CD4-positive, alpha-beta T cell treated with Interleukin-12 subunit alpha and Interleukin-12 subunit beta, for 1 hour (primary cell): ENCODE results near the gene RCOR1.
"Not testable (repeated sequence)": the region's sequence is repeated elsewhere in the genome, so short reads cannot be mapped to it uniquely, and the experiment has no call there.

ENCODE experiments used
- DNase-seq: peaks from one replicate; pipeline ENCODE4 v3.0.0-alpha.2; 2020

Gene RCOR1

GRCh38 chr14:102571478-102572042, 20.9 kb upstream of the RCOR1 start:
- DNase-seq, result no peak

- not testable (repeated sequence) for DNase-seq
Measured at GRCh38 chr14:102573161-102573560, 19.3 kb upstream of the RCOR1 start.

- DNase-seq, result no peak
Measured at GRCh38 chr14:102573591-102574046, 18.8 kb upstream of the RCOR1 start.

- DNase-seq, result no peak
Measured at GRCh38 chr14:102574281-102575159, 17.9 kb upstream of the RCOR1 start.

GRCh38 chr14:102575160-102575845, 17.1 kb upstream of the RCOR1 start:
- no peak for DNase-seq

- DNase-seq, result not testable (repeated sequence)
Measured at GRCh38 chr14:102575846-102576428, 16.5 kb upstream of the RCOR1 start.

GRCh38 chr14:102578821-102579220, 13.6 kb upstream of the RCOR1 start:
- no peak for DNase-seq

GRCh38 chr14:102579696-102580549, 12.5 kb upstream of the RCOR1 start:
- no peak for DNase-seq

- no peak for DNase-seq
Measured at GRCh38 chr14:102580550-102581110, 11.8 kb upstream of the RCOR1 start.

- DNase-seq, result no peak
Measured at GRCh38 chr14:102581193-102581592, 11.3 kb upstream of the RCOR1 start.

- DNase-seq, result no peak
Measured at GRCh38 chr14:102583726-102584125, 8.7 kb upstream of the RCOR1 start.

- DNase-seq, result no peak
Measured at GRCh38 chr14:102584871-102585869, 7.3 kb upstream of the RCOR1 start.

- no peak for DNase-seq
Measured at GRCh38 chr14:102586420-102587104, 5.9 kb upstream of the RCOR1 start.

- DNase-seq, result no peak
Measured at GRCh38 chr14:102588821-102589220, 3.6 kb upstream of the RCOR1 start.

- DNase-seq, result no peak
Measured at GRCh38 chr14:102589761-102590290, 2.6 kb upstream of the RCOR1 start.

- DNase-seq, result no peak
Measured at GRCh38 chr14:102590667-102591099, 1.8 kb upstream of the RCOR1 start.

GRCh38 chr14:102591372-102591943, 991 bp upstream of the RCOR1 start:
- peak; percentile 32 for DNase-seq

GRCh38 chr14:102592763-102593060, 263 bp downstream of the RCOR1 start:
- no peak for DNase-seq

- DNase-seq, result peak; percentile 68
Measured at GRCh38 chr14:102593061-102593824, 794 bp downstream of the RCOR1 start.
